K562 (cell line): ENCODE results near the gene OR52B6. TPM values are rescaled to one million over a fixed set of nuclear protein-coding genes. Genes with fewer than 3 reads are reported as not detected.

Source experiments
- BACH1 ChIP-seq: fragments of 200-800 bp; sonication (Bioruptor generic); IDR thresholded peaks from 2 replicates; pipeline ENCODE4 v1.6.1; 2016; ENCODE audit warnings: missing genetic modification characterization, missing compliant biosample characterization
- CEBPG ChIP-seq, 3 experiments: fragments of 200-800 bp in 1 of 3; sonication (Bioruptor generic) in 1 of 3; sonication (generic) in 1 of 3; formaldehyde crosslinking in 1 of 3; IDR thresholded peaks in 2 of 3; conservative IDR thresholded peaks in 1 of 3; 2 replicates each; pipeline versions ENCODE4 v1.6.1 to v1.8.0; 2016 to 2022; ENCODE audit warnings: missing compliant biosample characterization in 2 of 3, missing genetic modification characterization in 2 of 3, mild to moderate bottlenecking in 1 of 3, missing genetic modification reagents in 1 of 3
- CLOCK ChIP-seq: fragments of 250-450 bp; sonication (Bioruptor Pico); IDR thresholded peaks from 2 replicates; pipeline ENCODE4 v1.4.0; 2020; ENCODE audit warnings: mild to moderate bottlenecking, moderate library complexity, borderline replicate concordance
- DMBX1 ChIP-seq: fragments of 250-450 bp; sonication (Bioruptor Pico); IDR thresholded peaks from 2 replicates; pipeline ENCODE4 v1.8.0; 2022; ENCODE audit warnings: inconsistent platforms, mild to moderate bottlenecking, moderate library complexity, borderline replicate concordance
- GABPA ChIP-seq: fragments of 200-800 bp; sonication (Bioruptor generic); conservative IDR thresholded peaks from 2 replicates; pipeline ENCODE4 v1.6.1; 2016; ENCODE audit warnings: low read depth, missing genetic modification characterization, missing compliant biosample characterization
- MTF1 ChIP-seq: fragments of 250-450 bp; sonication (Bioruptor Pico); IDR thresholded peaks from 2 replicates; pipeline ENCODE4 v1.9.0; 2021; ENCODE audit warnings: moderate library complexity, mild to moderate bottlenecking, inconsistent platforms, borderline replicate concordance
- NR2C2 ChIP-seq, 2 experiments: fragments of 200-800 bp in 1 of 2; sonication (Bioruptor generic) in 1 of 2; sonication (generic) in 1 of 2; formaldehyde crosslinking in 1 of 2; IDR thresholded peaks; 2 replicates each; pipeline versions ENCODE4 v1.6.1 to v1.8.0; 2016 to 2022; ENCODE audit warnings: mild to moderate bottlenecking in 1 of 2, missing compliant biosample characterization in 1 of 2, missing genetic modification characterization in 1 of 2, missing genetic modification reagents in 1 of 2
- SLC30A9 ChIP-seq: fragments of 250-450 bp; sonication (Bioruptor Pico); IDR thresholded peaks from 2 replicates; pipeline ENCODE4 v1.8.0; 2022; ENCODE audit warnings: mild to moderate bottlenecking, moderate library complexity
- SREBF1 ChIP-seq: fragments of 150-350 bp; IDR thresholded peaks from 2 replicates; pipeline ENCODE4 v1.6.1; 2014; ENCODE audit warnings: antibody characterized with exemption, low read depth, low read length, borderline replicate concordance
- ZNF316 ChIP-seq: fragments of 450-650 bp; IDR thresholded peaks from 2 replicates; pipeline ENCODE4 v1.6.1; 2016
- polyA plus RNA-seq, 8 experiments: library from polyadenylated mRNA; depleted of rRNA in 4 of 8; stranded (reverse) in 5 of 8; unstranded in 3 of 8; fragments of >200 nt; fragmentation: Nextera tagmentation in 2 of 8; fragmentation: Illumina TruSeq in 1 of 8; extraction: Ambion mirVana in 2 of 8; extraction: Trizol in 1 of 8; gene quantifications; 2 replicates each; pipeline versions ENCODE4 v1.2.1 to v1.2.3, GENCODE V29; 2011 to 2014; ENCODE audit warnings: inconsistent platforms in 1 of 8, missing spikeins in 1 of 8
- total RNA-seq, 7 experiments: library from RNA; depleted of rRNA in 6 of 7; stranded (reverse); fragments of >200 nt in 6 of 7; fragmentation: Illumina TruSeq in 2 of 7; extraction: Trizol in 2 of 7; gene quantifications; 2 replicates each; pipeline versions ENCODE4 v1.2.1 to v1.2.3, GENCODE V29; 2011 to 2021; ENCODE audit warnings: low replicate concordance in 1 of 7

The OR52B6 gene
- total and polyA plus RNA-seq, 9 of the 15 experiments (the other 6 are each of a cell fraction or from before 2014, with no cell fraction given), result not detected

GRCh38 chr11:5564259-5565019 is 16.2 kb upstream of the OR52B6 start (continued):
- TF ChIP-seq NR2C2 (CRISPR knock-in tag; IDR thresholded peaks at IDR 0.05) (no peak), NR2C2 (tag; IDR thresholded peaks at IDR 0.05) (0 out of 2 replicates have a peak, but pooled peaks have one; percentile 21), DMBX1 (CRISPR knock-in tag) (peak; percentile 80; the same call in 1 of the 2 replicates), CEBPG (CRISPR knock-in tag; IDR thresholded peaks at IDR 0.05) (no peak), CEBPG (tag; conservative IDR thresholded peaks at IDR 0.05 in 1 of 2, IDR thresholded peaks at IDR 0.05 in 1 of 2) (peak; percentile 55 to 71; a peak in 3 of 4 replicates), BACH1 (tag) (peak; percentile 38; the same call in 1 of the 2 replicates), GABPA (tag) (peak; percentile 50; the same call in 1 of the 2 replicates), CLOCK (no peak), SLC30A9 (no peak), SREBF1 (no peak), MTF1 (no peak), ZNF316 (peak; percentile 43)
- TF ChIP-seq, all 486 proteins: peak for 24
